Activated T-cell treated with anti-CD3 and anti-CD28 coated beads, Interleukin-2, amount 50 U/mL, for 4 hours (primary cell): ENCODE measurements around the gene DMD. TPM values are rescaled to one million over a fixed set of nuclear protein-coding genes. Genes with fewer than 3 reads are reported as not detected.

Source experiments
- ATAC-seq, 2 donors: fragments of 200-7000 bp; cut with Tn5 transposase; one replicate each; pipeline ENCODE4 v1.10.0; 2021
- DNase-seq: peaks from one replicate; pipeline ENCODE4 v3.0.0-alpha.2; 2020
- H3K27me3 Mint-ChIP-seq: one replicate; pipeline ENCODE4 v1.8.0; 2021; ENCODE audit warnings: low read depth, mixed read lengths
- H3K36me3 Mint-ChIP-seq: one replicate; pipeline ENCODE4 v1.8.0; 2022; ENCODE audit warnings: mixed read lengths; ENCODE audit not compliant: insufficient read depth
- H3K4me1 Mint-ChIP-seq: one replicate; pipeline ENCODE4 v1.8.0; 2021; ENCODE audit warnings: low read depth, mixed read lengths
- H3K4me3 Mint-ChIP-seq: one replicate; pipeline ENCODE4 v1.8.0; 2021; ENCODE audit warnings: mild to moderate bottlenecking, moderate library complexity, mixed read lengths
- H3K9me3 Mint-ChIP-seq: one replicate; pipeline ENCODE4 v1.8.0; 2021; ENCODE audit warnings: mixed read lengths
- total RNA-seq, 3 donors: library from RNA; stranded (reverse); gene quantifications; one replicate each; pipeline ENCODE4 v1.2.1, GENCODE V29; 2021

DMD gene
- total RNA-seq, 3 donors from 2014 or later = 0.29 to 1.4 (median 0.40) TPM

DNA sequence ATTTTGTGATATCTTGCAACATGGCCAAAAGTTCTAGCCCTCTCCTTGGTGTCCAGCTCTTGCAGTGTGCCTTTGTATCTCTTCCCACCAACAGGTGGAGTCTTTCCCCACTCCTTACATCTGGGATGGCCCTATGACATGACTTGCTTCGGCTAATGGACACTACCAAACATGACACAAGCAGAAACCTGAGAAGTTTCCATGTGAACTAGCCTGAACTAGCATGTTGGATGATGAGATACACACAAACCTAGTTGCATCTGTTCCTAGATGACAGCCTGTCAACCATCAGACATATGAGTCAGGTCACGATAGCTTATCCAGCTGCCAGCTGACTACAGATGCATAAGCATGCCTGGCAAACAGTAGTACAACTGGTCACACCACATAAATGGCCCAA lies 1932.0 kb downstream of the DMD start:
- Mint-ChIP-seq H3K9me3 (no peaks in the 10 kb centered on the region), H3K27me3 (no peaks in the 10 kb centered on the region), H3K4me1 (no peaks in the 10 kb centered on the region), H3K36me3 (no peaks in the 10 kb centered on the region), H3K4me3 (no peak overlapping the region)
- DNase-seq = no peak
- no peak for ATAC-seq

DNA sequence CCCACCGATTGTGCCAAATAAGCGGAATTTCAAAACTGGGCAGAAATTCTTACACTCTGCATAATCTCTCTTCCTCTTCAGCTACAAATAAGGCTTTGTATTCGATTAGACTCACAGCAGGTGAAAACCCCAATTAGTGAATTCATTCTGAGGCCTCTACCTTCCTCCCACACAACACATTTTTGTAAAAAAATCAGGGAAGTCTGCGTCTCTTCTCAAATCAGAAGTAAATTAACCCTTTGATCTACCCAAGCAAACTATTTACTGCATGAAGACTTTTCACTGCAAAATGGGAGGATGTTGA lies 1938.9 kb downstream of the DMD start:
- Mint-ChIP-seq H3K9me3 (no peaks in the 10 kb centered on the region), H3K36me3 (no peaks in the 10 kb centered on the region), H3K4me1 (no peaks in the 10 kb centered on the region), H3K4me3 (no peak overlapping the region), H3K27me3 (peaks cover 12% of the 10 kb centered on the region)
- ATAC-seq = no peak
- no peak for DNase-seq

DNA sequence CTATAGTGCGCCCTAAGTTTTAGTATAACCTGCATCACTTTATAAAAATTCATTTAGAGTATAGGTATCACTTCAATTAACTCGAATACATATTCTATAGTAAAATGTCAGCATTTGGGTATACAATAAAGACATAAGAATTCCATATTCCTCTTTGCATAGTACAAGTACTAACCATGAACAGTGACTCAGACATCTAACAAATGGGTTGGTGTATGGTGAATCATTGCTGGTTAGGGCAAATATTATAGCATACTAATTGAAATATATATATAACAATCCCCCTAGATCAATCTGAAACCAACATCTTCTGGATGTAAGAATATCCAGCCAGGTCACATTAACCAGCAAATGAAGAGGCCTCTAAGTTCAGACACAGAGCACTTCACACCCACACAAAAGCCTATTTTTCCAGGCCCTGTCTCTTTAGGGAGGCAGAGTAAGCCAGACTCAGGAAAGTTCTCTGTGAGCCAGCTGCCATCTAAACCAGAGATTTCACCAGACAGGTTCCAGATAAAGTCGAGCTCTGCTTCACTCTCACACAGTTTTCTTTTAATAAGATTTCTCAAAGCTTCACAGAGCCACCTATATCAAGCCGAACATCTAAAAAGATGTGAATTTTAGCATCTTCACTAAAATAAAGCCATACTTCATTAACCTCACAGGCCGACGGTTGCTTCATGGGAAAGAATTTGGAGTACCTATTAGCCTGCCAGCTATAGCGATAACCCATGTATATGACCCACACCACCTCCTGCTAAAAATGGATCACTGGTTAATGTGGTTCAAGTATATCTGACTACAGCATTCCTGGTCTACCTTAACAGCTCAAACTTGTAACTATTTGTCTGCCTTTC lies 1939.5 kb downstream of the DMD start:
- Mint-ChIP-seq H3K27me3 (peaks cover 12% of the 10 kb centered on the region), H3K4me1 (no peaks in the 10 kb centered on the region), H3K36me3 (no peaks in the 10 kb centered on the region), H3K4me3 (no peak overlapping the region), H3K9me3 (no peaks in the 10 kb centered on the region)
- DNase-seq (no peak), ATAC-seq (no peak)

DNA sequence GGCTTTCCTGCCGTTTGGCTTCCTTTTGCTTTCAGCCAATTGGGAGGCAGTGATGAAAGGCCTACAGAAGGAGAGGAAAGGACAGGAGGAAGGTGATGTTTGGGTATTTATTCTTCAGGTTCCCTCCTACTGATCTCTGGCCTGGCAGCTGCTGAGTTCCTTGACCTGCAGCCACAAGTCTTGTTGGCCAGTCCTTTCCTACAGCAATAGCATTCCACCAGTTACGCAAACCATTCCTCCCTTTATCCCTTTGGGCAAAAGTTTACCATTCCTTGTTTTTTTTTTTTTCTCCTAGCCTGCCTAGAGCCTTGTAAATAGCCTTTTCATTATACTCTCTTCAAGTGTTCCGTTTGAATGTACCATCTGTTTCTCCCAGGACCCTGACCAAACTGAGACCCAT lies 1941.4 kb downstream of the DMD start:
- Mint-ChIP-seq H3K4me3 (no peak overlapping the region), H3K27me3 (peaks cover 15% of the 10 kb centered on the region), H3K9me3 (no peaks in the 10 kb centered on the region), H3K4me1 (peaks cover 3% of the 10 kb centered on the region), H3K36me3 (no peaks in the 10 kb centered on the region)
- DNase-seq (no peak), ATAC-seq (no peak)

DNA sequence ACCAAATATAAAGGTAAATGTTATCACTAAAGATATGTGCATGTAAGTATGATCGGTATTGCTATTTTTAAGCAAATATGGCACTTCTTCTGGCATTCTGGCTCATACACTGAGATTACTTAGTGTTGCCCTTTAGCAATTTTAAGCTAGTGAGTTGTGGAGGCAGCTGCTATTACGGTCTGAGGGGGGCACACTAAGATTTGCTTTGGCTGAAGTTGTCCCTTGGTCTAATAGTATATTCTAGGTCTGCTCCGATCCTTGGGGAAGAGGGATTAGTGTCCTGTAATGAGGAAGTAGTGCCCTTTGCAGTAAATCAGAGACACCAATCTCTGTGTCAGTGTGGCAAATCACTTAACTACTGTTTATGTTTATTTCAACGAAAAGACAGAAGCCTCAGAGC lies 1943.0 kb downstream of the DMD start:
- no peaks in the 10 kb centered on the region for H3K36me3 Mint-ChIP-seq

DNA sequence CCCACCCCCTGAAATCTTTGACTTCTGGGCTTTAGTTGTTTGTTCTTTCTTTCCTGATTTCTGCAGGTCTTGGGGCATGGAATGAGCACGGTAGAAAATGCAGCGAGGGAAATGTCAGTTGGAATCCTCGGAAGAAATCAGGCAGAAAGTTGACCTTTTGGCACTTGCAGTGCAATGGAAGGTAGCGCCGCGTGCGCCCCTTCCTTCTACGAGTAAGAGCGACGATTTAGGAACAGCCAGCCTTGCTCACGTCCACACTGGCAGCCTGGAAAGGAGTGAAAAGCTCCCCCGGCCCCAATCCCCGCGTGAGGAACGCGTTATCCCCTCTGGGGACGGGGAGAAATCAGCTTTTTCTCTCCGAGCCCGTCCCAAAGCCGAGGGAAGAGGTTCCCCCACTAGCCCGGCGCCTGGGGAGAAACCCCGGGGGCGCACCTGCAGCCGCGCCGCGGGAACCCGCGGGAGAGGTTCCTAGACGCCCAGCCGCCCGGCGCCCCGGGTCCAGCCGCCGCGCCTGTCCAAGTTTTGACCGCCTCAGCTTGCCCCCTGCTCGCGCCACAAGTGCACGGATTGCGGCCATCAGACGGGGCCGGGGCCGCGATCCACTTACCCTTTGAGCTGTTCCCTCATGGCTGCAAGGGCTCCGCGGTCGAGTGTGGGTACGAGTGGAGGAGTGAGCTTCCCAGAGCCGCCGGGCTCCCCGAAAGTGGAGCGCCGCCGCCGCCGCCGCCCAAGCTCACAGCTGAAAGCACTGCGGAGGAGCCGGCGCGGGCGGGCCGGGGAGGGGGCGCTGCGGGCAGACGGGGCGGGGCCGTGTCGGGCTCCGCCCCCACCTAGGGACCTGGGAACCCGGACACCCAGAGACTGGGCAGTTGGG lies 1944.9 kb downstream of the DMD start:
- no peaks in the 10 kb centered on the region for H3K36me3 Mint-ChIP-seq
- DNase-seq (no peak), ATAC-seq (no peak)
- H3K27me3 Mint-ChIP-seq = peaks cover 17% of the 10 kb centered on the region
- no peaks in the 10 kb centered on the region for H3K9me3 Mint-ChIP-seq
- H3K4me1 Mint-ChIP-seq = peaks cover 3% of the 10 kb centered on the region
- H3K4me3 Mint-ChIP-seq = peak overlapping the region; percentile 58

More for the DNA sequence above, 1943.0 kb downstream of the DMD start:
- peaks cover 3% of the 10 kb centered on the region for H3K4me1 Mint-ChIP-seq
- H3K4me3 Mint-ChIP-seq = no peak overlapping the region
- H3K27me3 Mint-ChIP-seq = peaks cover 17% of the 10 kb centered on the region
- DNase-seq (no peak), ATAC-seq (no peak)
- no peaks in the 10 kb centered on the region for H3K9me3 Mint-ChIP-seq

DNA sequence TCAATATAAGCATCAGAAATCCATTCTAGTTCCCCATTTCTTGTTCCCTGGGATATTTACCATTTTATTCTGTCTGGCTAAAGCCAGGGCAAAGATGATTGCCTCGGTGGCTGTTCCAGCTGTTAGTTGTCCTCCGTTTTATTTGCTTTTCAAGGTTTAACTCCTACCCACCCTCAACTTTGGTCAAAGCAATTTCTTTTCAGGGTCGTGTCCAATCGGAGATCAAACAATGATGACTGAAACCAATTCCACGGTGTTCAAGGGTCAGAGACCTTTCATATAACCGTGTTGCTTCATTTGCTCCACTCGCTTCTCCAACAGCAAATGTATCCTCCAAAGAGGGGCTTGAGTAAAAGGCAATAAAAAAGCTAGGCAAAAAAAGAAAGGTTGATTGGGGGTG lies 1946.0 kb downstream of the DMD start:
- Mint-ChIP-seq H3K36me3 (no peaks in the 10 kb centered on the region), H3K4me3 (no peak overlapping the region), H3K4me1 (peaks cover 3% of the 10 kb centered on the region), H3K27me3 (peaks cover 13% of the 10 kb centered on the region), H3K9me3 (no peaks in the 10 kb centered on the region)
- ATAC-seq (no peak), DNase-seq (no peak)

DNA sequence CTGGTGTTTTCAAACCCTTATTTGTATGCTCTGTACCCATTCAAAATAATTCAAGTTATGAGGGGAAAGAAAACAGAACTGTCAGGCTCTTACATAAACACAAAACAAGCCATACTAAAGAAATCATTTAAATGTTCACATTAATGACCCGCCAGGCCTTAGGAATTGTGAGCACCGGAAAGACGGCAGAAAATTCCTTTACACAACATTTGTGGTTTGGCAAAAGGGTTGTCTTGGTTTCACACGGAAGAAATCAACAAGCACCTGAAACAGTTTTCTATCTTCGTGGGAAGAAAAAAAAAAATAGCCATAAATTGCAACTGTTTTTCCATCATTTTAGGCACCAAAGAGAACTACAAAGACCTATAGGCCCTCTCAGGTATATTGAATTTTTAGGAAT lies 1951.0 kb downstream of the DMD start:
- Mint-ChIP-seq H3K36me3 (no peaks in the 10 kb centered on the region), H3K27me3 (peaks cover 3% of the 10 kb centered on the region), H3K4me1 (no peaks in the 10 kb centered on the region), H3K4me3 (no peak overlapping the region), H3K9me3 (no peaks in the 10 kb centered on the region)
- no peak for ATAC-seq
- DNase-seq = no peak

DNA sequence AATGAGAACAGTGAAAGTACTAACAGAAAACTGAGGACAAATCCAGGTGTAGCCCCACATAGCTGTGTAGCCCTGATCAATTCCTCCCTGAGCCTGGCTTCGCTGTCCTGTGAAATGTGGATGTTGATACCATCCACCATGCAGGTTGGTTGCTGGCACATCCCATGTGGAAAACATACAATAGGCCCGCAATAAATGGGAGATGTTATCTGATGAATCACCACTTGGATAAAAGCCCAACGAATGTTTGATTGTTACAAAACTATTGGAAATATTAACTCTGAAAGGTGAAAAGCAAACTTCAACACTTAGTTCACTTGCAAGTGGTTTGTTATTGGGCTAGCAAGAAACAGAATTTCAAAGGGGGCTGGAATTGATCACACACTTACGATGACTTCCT lies 1953.2 kb downstream of the DMD start:
- H3K36me3 Mint-ChIP-seq = no peaks in the 10 kb centered on the region
- DNase-seq (no peak), ATAC-seq (no peak)
- no peaks in the 10 kb centered on the region for H3K4me1 Mint-ChIP-seq
- no peaks in the 10 kb centered on the region for H3K27me3 Mint-ChIP-seq
- no peaks in the 10 kb centered on the region for H3K9me3 Mint-ChIP-seq
- H3K4me3 Mint-ChIP-seq = no peak overlapping the region

DNA sequence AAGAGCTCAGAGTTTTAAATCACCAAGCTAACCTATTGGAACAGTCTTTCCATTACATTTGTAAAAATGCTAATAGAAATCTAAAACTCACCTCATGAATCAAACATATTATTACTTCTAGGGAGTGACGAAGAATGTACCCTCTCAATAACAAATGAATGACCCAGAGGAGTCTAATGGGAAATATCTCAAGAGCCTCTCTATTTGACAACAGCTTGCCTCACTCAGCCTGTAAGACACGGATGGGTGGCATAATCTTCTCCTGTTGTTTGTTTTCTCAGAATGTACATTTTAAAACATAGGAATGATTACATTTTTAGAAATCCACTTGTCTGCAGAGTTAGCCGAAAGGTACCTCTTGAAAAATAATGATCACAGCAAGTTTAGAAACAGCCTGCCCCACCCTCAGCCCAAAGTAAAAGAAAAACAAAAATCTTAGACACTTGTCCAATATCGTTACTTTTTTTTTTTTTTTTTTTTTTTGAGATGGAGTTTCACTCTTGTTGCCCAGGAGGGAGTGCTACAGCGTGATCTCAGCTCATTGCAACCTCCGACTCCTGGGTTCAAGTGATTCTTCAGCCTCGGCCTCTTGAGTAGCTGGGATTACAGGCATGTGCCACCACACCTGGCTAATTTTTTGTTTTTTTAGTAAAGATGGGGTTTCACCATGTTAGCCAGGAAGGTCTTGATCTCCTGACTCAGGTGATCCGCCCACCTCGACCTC lies 1955.9 kb downstream of the DMD start:
- Mint-ChIP-seq H3K27me3 (no peaks in the 10 kb centered on the region), H3K4me1 (no peaks in the 10 kb centered on the region)

DNA sequence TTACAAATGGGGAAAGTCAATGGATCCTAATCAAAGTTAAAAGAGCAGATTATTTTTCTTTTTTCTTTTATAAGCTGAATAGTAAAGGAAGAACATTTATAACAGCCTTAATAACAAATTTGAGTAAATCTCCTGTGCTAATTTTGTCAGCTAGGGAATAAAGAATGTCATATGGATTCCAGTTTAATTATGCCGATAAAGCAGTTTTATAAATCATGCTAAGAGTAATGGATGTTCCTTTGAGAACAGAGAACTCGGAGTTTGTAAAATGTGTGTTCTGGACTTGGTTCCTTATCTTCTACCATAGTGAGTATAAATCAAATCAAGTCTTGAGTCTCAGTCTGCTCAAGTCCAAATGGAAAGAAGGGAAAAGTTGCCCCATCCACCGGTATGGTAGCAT lies 1959.2 kb downstream of the DMD start:
- Mint-ChIP-seq H3K27me3 (no peaks in the 10 kb centered on the region), H3K9me3 (no peaks in the 10 kb centered on the region), H3K4me1 (no peaks in the 10 kb centered on the region), H3K36me3 (no peaks in the 10 kb centered on the region), H3K4me3 (no peak overlapping the region)
- DNase-seq (no peak), ATAC-seq (no peak)

More for the DNA sequence above, 1955.9 kb downstream of the DMD start:
- H3K36me3 Mint-ChIP-seq = no peaks in the 10 kb centered on the region
- H3K9me3 Mint-ChIP-seq = no peaks in the 10 kb centered on the region
- DNase-seq = no peak
- no peak overlapping the region for H3K4me3 Mint-ChIP-seq
- ATAC-seq = no peak

DNA sequence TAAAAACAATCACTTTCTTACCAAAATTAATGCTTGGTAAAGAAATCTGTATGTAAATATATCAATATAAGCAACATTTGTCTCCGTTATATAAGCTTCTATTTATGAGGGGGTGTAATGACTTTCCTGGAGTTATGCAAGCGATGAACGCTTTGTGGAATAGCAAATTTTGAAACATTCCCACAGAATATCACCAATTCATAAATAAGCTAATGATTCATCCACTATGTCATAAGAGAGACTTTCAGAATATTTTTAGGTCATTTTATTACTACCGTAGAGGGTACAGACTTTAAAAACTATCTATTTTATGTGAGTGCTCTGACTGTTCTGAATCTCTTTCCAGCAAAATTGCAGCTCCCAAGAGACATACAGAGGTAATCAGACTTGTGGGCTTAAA lies 1960.0 kb downstream of the DMD start:
- Mint-ChIP-seq H3K4me3 (no peak overlapping the region), H3K36me3 (no peaks in the 10 kb centered on the region), H3K9me3 (no peaks in the 10 kb centered on the region), H3K27me3 (no peaks in the 10 kb centered on the region), H3K4me1 (no peaks in the 10 kb centered on the region)
- DNase-seq (no peak), ATAC-seq (no peak)

DNA sequence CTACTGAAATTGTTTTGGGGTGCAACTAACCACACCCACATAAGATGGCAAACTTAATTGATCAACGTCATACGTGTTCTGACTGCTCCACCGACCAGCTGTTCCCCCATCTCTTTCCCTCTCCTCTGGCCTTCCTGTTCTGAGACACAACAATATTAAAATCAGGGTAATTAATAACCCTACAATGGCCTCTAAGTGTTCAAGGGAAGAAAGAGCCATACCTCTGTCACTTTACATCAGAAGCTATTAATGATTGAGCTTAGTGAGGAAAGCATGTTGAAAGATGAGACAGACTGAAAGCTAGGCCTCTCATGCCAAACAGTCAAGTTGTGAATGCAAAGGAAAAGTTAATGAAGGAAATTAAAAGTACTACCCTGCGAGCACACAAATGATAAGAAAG lies 1965.6 kb downstream of the DMD start:
- Mint-ChIP-seq H3K4me3 (no peak overlapping the region), H3K4me1 (no peaks in the 10 kb centered on the region), H3K27me3 (no peaks in the 10 kb centered on the region), H3K36me3 (no peaks in the 10 kb centered on the region), H3K9me3 (no peaks in the 10 kb centered on the region)
- DNase-seq (no peak), ATAC-seq (no peak)

DNA sequence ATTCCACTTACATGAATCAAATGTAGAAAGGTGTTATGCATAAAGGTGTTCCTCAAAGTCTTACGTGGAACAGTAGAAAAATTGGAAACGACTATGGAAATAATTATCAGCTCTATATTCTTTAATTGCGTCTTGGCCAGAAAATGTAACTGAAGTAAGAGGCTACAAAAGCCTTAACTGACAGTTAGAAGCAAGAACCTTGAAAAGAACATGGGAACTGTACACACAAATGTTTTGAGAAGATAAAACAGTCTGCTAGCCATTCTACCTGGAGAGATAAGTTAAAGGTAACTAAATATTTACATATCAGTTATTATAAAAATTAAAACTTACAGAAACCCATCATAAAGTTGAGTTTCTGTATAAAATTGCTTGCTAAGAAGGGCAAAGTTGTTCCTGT lies 1967.5 kb downstream of the DMD start:
- Mint-ChIP-seq H3K4me1 (no peaks in the 10 kb centered on the region), H3K9me3 (no peaks in the 10 kb centered on the region), H3K4me3 (no peak overlapping the region), H3K27me3 (no peaks in the 10 kb centered on the region), H3K36me3 (no peaks in the 10 kb centered on the region)
- ATAC-seq (no peak), DNase-seq (no peak)
